ENCODE measurements around the gene OR6B3. TPM values are rescaled to one million over a fixed set of nuclear protein-coding genes. Genes with fewer than 3 reads are reported as not detected.
"Not testable (repeated sequence)": the region's sequence is repeated elsewhere in the genome, so short reads cannot be mapped to it uniquely, and the experiment has no call there.

Gene OR6B3
- total RNA-seq, 1 experiment from 2014 or later = not detected

GRCh38 chr2:240045098-240045497, 8.2 kb downstream of the OR6B3 start:
- Histone ChIP-seq H3K4me1 (ENCODE audit: insufficient read depth, low read length, poor library complexity, severe bottlenecking) (no peaks in the 10 kb centered on the region), H3K36me3 (ENCODE audit: insufficient read depth, low read length, poor library complexity, severe bottlenecking) (no peaks in the 10 kb centered on the region), H3K9me3 (ENCODE audit: low read depth, low read length, poor library complexity, severe bottlenecking) (no peaks in the 10 kb centered on the region), H3K27ac (ENCODE audit: low read depth, low read length, poor library complexity, severe bottlenecking) (no peak overlapping the region), H3K4me3 (ENCODE audit: low read depth, low read length, poor library complexity, severe bottlenecking) (no peak overlapping the region), H3K27me3 (replicated peaks; ENCODE audit: insufficient read depth, low read depth, low read length, poor library complexity) (peaks cover 80% of the 10 kb centered on the region)
- DNase-seq (ENCODE audit: low spot score) = no peak
- no TSS peak for BruUV-seq (replicated peaks)
- ChIA-PET POLR2A (ENCODE audit: low non-redundant PET) (no interaction called here), CTCF (no interaction called here)
- intact Hi-C loops (cut with micrococcal nuclease; ENCODE audit: unreplicated experiment) = no loop called here
- no peak for TF ChIP-seq EZH2 (IDR thresholded peaks at IDR 0.05; ENCODE audit: borderline replicate concordance, low read depth, low read length, poor library complexity, severe bottlenecking)
- TF ChIP-seq CTCF (conservative IDR thresholded peaks at IDR 0.05; ENCODE audit: low read depth, low read length) = no peak

GRCh38 chr2:240044096-240044495, 9.2 kb downstream of the OR6B3 start:
- H3K36me3 ChIP-seq (ENCODE audit: insufficient read depth, low read length, poor library complexity, severe bottlenecking); POLR2A ChIA-PET (ENCODE audit: low non-redundant PET); H3K27ac ChIP-seq (ENCODE audit: low read depth, low read length, poor library complexity, severe bottlenecking); DNase-seq (ENCODE audit: low spot score); BruUV-seq (replicated peaks); CTCF ChIA-PET; H3K9me3 ChIP-seq (ENCODE audit: low read depth, low read length, poor library complexity, severe bottlenecking); H3K4me3 ChIP-seq (ENCODE audit: low read depth, low read length, poor library complexity, severe bottlenecking); intact Hi-C loops (cut with micrococcal nuclease; ENCODE audit: unreplicated experiment); H3K4me1 ChIP-seq (ENCODE audit: insufficient read depth, low read length, poor library complexity, severe bottlenecking): not testable (repeated sequence)
- peaks cover 78% of the 10 kb centered on the region for H3K27me3 ChIP-seq (replicated peaks; ENCODE audit: insufficient read depth, low read depth, low read length, poor library complexity)

GRCh38 chr2:240043279-240043989, 9.9 kb downstream of the OR6B3 start:
- Histone ChIP-seq H3K9me3 (ENCODE audit: low read depth, low read length, poor library complexity, severe bottlenecking) (no peaks in the 10 kb centered on the region), H3K4me3 (ENCODE audit: low read depth, low read length, poor library complexity, severe bottlenecking) (no peak overlapping the region), H3K36me3 (ENCODE audit: insufficient read depth, low read length, poor library complexity, severe bottlenecking) (no peaks in the 10 kb centered on the region), H3K27ac (ENCODE audit: low read depth, low read length, poor library complexity, severe bottlenecking) (no peak overlapping the region), H3K4me1 (ENCODE audit: insufficient read depth, low read length, poor library complexity, severe bottlenecking) (no peaks in the 10 kb centered on the region), H3K27me3 (replicated peaks; ENCODE audit: insufficient read depth, low read depth, low read length, poor library complexity) (peaks cover 78% of the 10 kb centered on the region)
- BruUV-seq (replicated peaks) = no TSS peak
- no peak for DNase-seq (ENCODE audit: low spot score)
- intact Hi-C loops (cut with micrococcal nuclease; ENCODE audit: unreplicated experiment) = no loop called here
- ChIA-PET POLR2A (ENCODE audit: low non-redundant PET) (no interaction called here), CTCF (no interaction called here)
- TF ChIP-seq CTCF (conservative IDR thresholded peaks at IDR 0.05; ENCODE audit: low read depth, low read length) (no peak), EZH2 (IDR thresholded peaks at IDR 0.05; ENCODE audit: borderline replicate concordance, low read depth, low read length, poor library complexity, severe bottlenecking) (no peak)

- H3K9me3 ChIP-seq (ENCODE audit: low read depth, low read length, poor library complexity, severe bottlenecking) = no peaks in the 10 kb centered on the region
- no peaks in the 10 kb centered on the region for H3K36me3 ChIP-seq (ENCODE audit: insufficient read depth, low read length, poor library complexity, severe bottlenecking)
- no peak overlapping the region for H3K4me3 ChIP-seq (ENCODE audit: low read depth, low read length, poor library complexity, severe bottlenecking)
- CTCF ChIA-PET = no interaction called here
- H3K27me3 ChIP-seq (replicated peaks; ENCODE audit: insufficient read depth, low read depth, low read length, poor library complexity) = peaks cover 77% of the 10 kb centered on the region
- intact Hi-C loops (cut with micrococcal nuclease; ENCODE audit: unreplicated experiment) = no loop called here
- H3K27ac ChIP-seq (ENCODE audit: low read depth, low read length, poor library complexity, severe bottlenecking) = no peak overlapping the region
- POLR2A ChIA-PET (ENCODE audit: low non-redundant PET) = no interaction called here
- H3K4me1 ChIP-seq (ENCODE audit: insufficient read depth, low read length, poor library complexity, severe bottlenecking) = no peaks in the 10 kb centered on the region
- no TSS peak for BruUV-seq (replicated peaks)
- TF ChIP-seq EZH2 (IDR thresholded peaks at IDR 0.05; ENCODE audit: borderline replicate concordance, low read depth, low read length, poor library complexity, severe bottlenecking) (no peak), CTCF (conservative IDR thresholded peaks at IDR 0.05; ENCODE audit: low read depth, low read length) (no peak)
- DNase-seq (ENCODE audit: low spot score) = no peak
These were observed 10.6 kb downstream of the OR6B3 start for GRCh38 chr2:240042740-240043139.
